ENCODE data around the gene MSL1. TPM values are rescaled to one million over a fixed set of nuclear protein-coding genes. Genes with fewer than 3 reads are reported as not detected.

Gene MSL1
- total and polyA plus RNA-seq, 9 of the 15 experiments (the other 6 are each of a cell fraction or from before 2014, with no cell fraction given), result 13.8 to 120 (median 61.9) TPM

GRCh38 chr17:40124279-40125141, 2.7 kb downstream of the MSL1 start (continued):
- TF ChIP-seq ZBTB11 (CRISPR knock-in tag; IDR thresholded peaks at IDR 0.05) (no peak), FOXK2 (conservative IDR thresholded peaks at IDR 0.05 in 1 of 2, IDR thresholded peaks at IDR 0.05 in 1 of 2; ENCODE audit: low read depth in 2 of 2) (0 out of 4 replicates have a peak, but pooled peaks of 1 of the 2 experiments have one; percentile 37), EGR1 (conservative IDR thresholded peaks at IDR 0.05) (no peak), SUPT5H (IDR thresholded peaks at IDR 0.05) (no peak), KLF16 (IDR thresholded peaks at IDR 0.05) (no peak), YY1 (IDR thresholded peaks at IDR 0.05; ENCODE audit: borderline replicate concordance in 1 of 3, control insufficient read depth in 1 of 3, extremely low read depth in 1 of 3, insufficient read depth in 3 of 3, insufficient read length in 1 of 3, insufficient replicate concordance in 2 of 3, low read depth in 1 of 3, low read length in 2 of 3) (no peak), XRCC4 (IDR thresholded peaks at IDR 0.05; ENCODE audit: extremely low read depth, insufficient read depth, insufficient read length) (no peak), XRCC3 (IDR thresholded peaks at IDR 0.05) (no peak), ZFX (CRISPR knock-in tag; IDR thresholded peaks at IDR 0.05) (no peak), NKRF (IDR thresholded peaks at IDR 0.05; ENCODE audit: borderline replicate concordance) (0 out of 2 replicates have a peak, but pooled peaks have one; percentile 44), NR4A1 (CRISPR knock-in tag; IDR thresholded peaks at IDR 0.05) (no peak), NR4A1 (tag; IDR thresholded peaks at IDR 0.05) (peak; percentile 72; the same call in 1 of the 2 replicates), ATF2 (CRISPR knock-in tag; IDR thresholded peaks at IDR 0.05) (no peak), FOXK1 (CRISPR knock-in tag; IDR thresholded peaks at IDR 0.05; ENCODE audit: borderline replicate concordance) (no peak), U2AF2 (optimal IDR thresholded peaks at IDR 0.05; ENCODE audit: low read depth, low read length) (no peak), HEY1 (CRISPR knock-in tag; IDR thresholded peaks at IDR 0.05; ENCODE audit: borderline replicate concordance) (no peak), RFX1 (IDR thresholded peaks at IDR 0.05) (no peak), ZNF282 (CRISPR knock-in tag; IDR thresholded peaks at IDR 0.05) (no peak), ZFP30 (CRISPR knock-in tag; IDR thresholded peaks at IDR 0.05; ENCODE audit: borderline replicate concordance) (no peak), ZNF274 (IDR thresholded peaks at IDR 0.05; ENCODE audit: borderline replicate concordance, low read depth, low read length) (no peak), TCF7L2 (IDR thresholded peaks at IDR 0.05; ENCODE audit: low read depth, low read length) (no peak)
